ENCODE data around the gene UEVLD. TPM values are rescaled to one million over a fixed set of nuclear protein-coding genes. Genes with fewer than 3 reads are reported as not detected.

The UEVLD gene
- total RNA-seq, 2 experiments from 2014 or later: 12.1 to 12.2 TPM

- ChIA-PET CTCF (interaction anchor here (0.9 to 1.7 kb wide), 6 partner anchors 10 to 238 kb away, joined by 3 to 13 read pairs (median 6); no protein-coding TSS in a partner anchor), POLR2A (interaction anchor here (0.6 to 0.7 kb wide), 2 partner anchors 142 to 252 kb away, joined by 3 to 4 read pairs; no protein-coding TSS in a partner anchor)
- peak overlapping the region; percentile 97 for H3K4me3 Mint-ChIP-seq
- peak overlapping the region; percentile 99 for H3K27ac Mint-ChIP-seq
- DNase-seq: no peak
- H3K4me1 Mint-ChIP-seq: peaks cover 42% of the 10 kb centered on the region
- no peaks in the 10 kb centered on the region for H3K9me3 Mint-ChIP-seq
- H3K27me3 Mint-ChIP-seq: no peaks in the 10 kb centered on the region
- H3K36me3 Mint-ChIP-seq (ENCODE audit: low read depth): peaks cover 26% of the 10 kb centered on the region
Observed at GRCh38 chr11:18526130-18526520, 62.4 kb downstream of the UEVLD start.

GRCh38 chr11:18524248-18524647 is 64.3 kb downstream of the UEVLD start:
- ChIA-PET CTCF (no interaction called here), POLR2A (no interaction called here)
- H3K27me3 Mint-ChIP-seq: no peaks in the 10 kb centered on the region
- H3K9me3 Mint-ChIP-seq: no peaks in the 10 kb centered on the region
- no peak overlapping the region for H3K27ac Mint-ChIP-seq
- H3K36me3 Mint-ChIP-seq (ENCODE audit: low read depth): peaks cover 26% of the 10 kb centered on the region
- DNase-seq: no peak
- no peak overlapping the region for H3K4me3 Mint-ChIP-seq
- H3K4me1 Mint-ChIP-seq: peaks cover 40% of the 10 kb centered on the region

GRCh38 chr11:18523084-18523483 is 65.5 kb downstream of the UEVLD start:
- ChIA-PET POLR2A (no interaction called here), CTCF (interaction anchor here (0.8 to 1.0 kb wide), 3 partner anchors 10 to 408 kb away, joined by 3 to 4 read pairs (median 3); no protein-coding TSS in a partner anchor)
- Mint-ChIP-seq H3K36me3 (ENCODE audit: low read depth) (peaks cover 22% of the 10 kb centered on the region), H3K4me1 (peaks cover 33% of the 10 kb centered on the region), H3K27ac (no peak overlapping the region), H3K9me3 (no peaks in the 10 kb centered on the region), H3K27me3 (no peaks in the 10 kb centered on the region), H3K4me3 (no peak overlapping the region)
- no peak for DNase-seq

DNA sequence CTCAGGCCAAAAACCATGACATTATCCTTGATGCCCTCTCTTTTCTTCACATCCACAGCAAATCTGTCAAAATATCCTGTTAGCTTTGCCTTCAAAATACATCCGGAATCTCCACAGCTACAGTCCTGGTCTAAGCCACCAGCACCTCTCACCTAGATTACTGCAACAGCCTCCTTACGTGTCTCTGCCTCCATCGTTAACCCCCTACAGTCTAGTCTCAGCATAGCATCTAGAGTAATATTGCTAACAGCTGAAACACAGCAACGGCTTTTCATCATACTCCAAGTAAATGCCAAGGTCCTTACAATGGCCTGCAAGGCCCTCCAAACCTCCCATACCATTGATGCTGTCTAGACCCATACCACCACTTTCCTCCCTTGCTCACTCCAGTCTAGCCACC is 66.1 kb downstream of the UEVLD start:
- H3K36me3 Mint-ChIP-seq (ENCODE audit: low read depth): peaks cover 22% of the 10 kb centered on the region
- peaks cover 28% of the 10 kb centered on the region for H3K4me1 Mint-ChIP-seq
- no peaks in the 10 kb centered on the region for H3K9me3 Mint-ChIP-seq

GRCh38 chr11:18521122-18521521 is 67.4 kb downstream of the UEVLD start:
- ChIA-PET POLR2A (no interaction called here), CTCF (interaction anchor here (0.6 kb wide), 1 partner anchor 36 kb away, joined by 4 read pairs; no protein-coding TSS in a partner anchor)
- H3K27me3 Mint-ChIP-seq: no peaks in the 10 kb centered on the region
- no peaks in the 10 kb centered on the region for H3K9me3 Mint-ChIP-seq
- peaks cover 22% of the 10 kb centered on the region for H3K36me3 Mint-ChIP-seq (ENCODE audit: low read depth)
- no peak for DNase-seq
- peaks cover 24% of the 10 kb centered on the region for H3K4me1 Mint-ChIP-seq
- H3K4me3 Mint-ChIP-seq: no peak overlapping the region
- H3K27ac Mint-ChIP-seq: no peak overlapping the region

More for the DNA sequence above, 66.1 kb downstream of the UEVLD start:
- ChIA-PET POLR2A (no interaction called here), CTCF (interaction anchor here (0.8 to 1.0 kb wide), 2 partner anchors 14 to 407 kb away, joined by 3 to 4 read pairs; no protein-coding TSS in a partner anchor)
- DNase-seq: no peak
- Mint-ChIP-seq H3K27ac (no peak overlapping the region), H3K27me3 (no peaks in the 10 kb centered on the region), H3K4me3 (no peak overlapping the region)

- CTCF ChIA-PET: no interaction called here
Observed at GRCh38 chr11:18502352-18502751, 86.2 kb downstream of the UEVLD start.

GRCh38 chr11:18501629-18502028 is 86.9 kb downstream of the UEVLD start:
- Mint-ChIP-seq H3K36me3 (ENCODE audit: low read depth) (peaks cover 52% of the 10 kb centered on the region), H3K9me3 (no peaks in the 10 kb centered on the region), H3K27ac (no peak overlapping the region), H3K27me3 (no peaks in the 10 kb centered on the region), H3K4me1 (peaks cover 2% of the 10 kb centered on the region), H3K4me3 (no peak overlapping the region)
- ChIA-PET CTCF (no interaction called here), POLR2A (no interaction called here)
- no peak for DNase-seq

More at GRCh38 chr11:18502352-18502751, 86.2 kb downstream of the UEVLD start:
- DNase-seq: no peak
- Mint-ChIP-seq H3K27ac (no peak overlapping the region), H3K36me3 (ENCODE audit: low read depth) (peaks cover 58% of the 10 kb centered on the region), H3K27me3 (no peaks in the 10 kb centered on the region), H3K4me1 (peaks cover 2% of the 10 kb centered on the region), H3K4me3 (no peak overlapping the region), H3K9me3 (no peaks in the 10 kb centered on the region)
- POLR2A ChIA-PET: no interaction called here

- no peak for DNase-seq
- peaks cover 2% of the 10 kb centered on the region for H3K4me1 Mint-ChIP-seq
- peaks cover 55% of the 10 kb centered on the region for H3K36me3 Mint-ChIP-seq (ENCODE audit: low read depth)
- no peaks in the 10 kb centered on the region for H3K9me3 Mint-ChIP-seq
- no peak overlapping the region for H3K27ac Mint-ChIP-seq
- H3K27me3 Mint-ChIP-seq: no peaks in the 10 kb centered on the region
- H3K4me3 Mint-ChIP-seq: no peak overlapping the region
- POLR2A ChIA-PET: no interaction called here
- CTCF ChIA-PET: no interaction called here
Observed at GRCh38 chr11:18498039-18498438, 90.5 kb downstream of the UEVLD start.

DNA sequence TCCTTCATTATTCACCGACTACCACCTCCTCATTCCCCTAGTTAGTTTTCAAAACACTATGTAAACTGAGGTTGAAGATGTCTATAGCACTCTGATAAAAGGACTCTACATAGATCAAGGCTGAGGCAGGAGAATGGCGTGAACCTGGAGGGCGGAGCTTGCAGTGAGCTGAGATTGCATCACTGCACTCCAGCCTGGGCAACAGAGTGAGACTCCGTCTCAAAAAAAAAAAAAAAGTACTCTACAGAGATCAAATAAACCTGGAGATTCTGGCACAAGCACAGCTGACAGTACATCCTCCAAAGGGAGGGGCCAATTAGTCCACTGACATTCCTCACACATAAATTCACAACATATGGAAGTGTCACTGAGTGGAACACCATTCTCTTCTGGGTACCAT is 92.8 kb downstream of the UEVLD start:
- Mint-ChIP-seq H3K9me3 (no peaks in the 10 kb centered on the region), H3K36me3 (ENCODE audit: low read depth) (peaks cover 34% of the 10 kb centered on the region), H3K27ac (no peak overlapping the region), H3K4me3 (no peak overlapping the region), H3K27me3 (no peaks in the 10 kb centered on the region), H3K4me1 (no peaks in the 10 kb centered on the region)
- ChIA-PET CTCF (no interaction called here), POLR2A (no interaction called here)
- no peak for DNase-seq

- Mint-ChIP-seq H3K36me3 (ENCODE audit: low read depth) (peaks cover 34% of the 10 kb centered on the region), H3K4me3 (no peak overlapping the region), H3K4me1 (no peaks in the 10 kb centered on the region), H3K27me3 (no peaks in the 10 kb centered on the region), H3K9me3 (no peaks in the 10 kb centered on the region), H3K27ac (no peak overlapping the region)
- CTCF ChIA-PET: no interaction called here
- DNase-seq: no peak
- POLR2A ChIA-PET: no interaction called here
Observed at GRCh38 chr11:18495271-18495670, 93.3 kb downstream of the UEVLD start.

- DNase-seq: no peak
- Mint-ChIP-seq H3K4me1 (no peaks in the 10 kb centered on the region), H3K36me3 (ENCODE audit: low read depth) (peaks cover 28% of the 10 kb centered on the region), H3K4me3 (no peak overlapping the region), H3K27ac (no peak overlapping the region), H3K9me3 (no peaks in the 10 kb centered on the region), H3K27me3 (no peaks in the 10 kb centered on the region)
- ChIA-PET POLR2A (no interaction called here), CTCF (no interaction called here)
Observed at GRCh38 chr11:18493310-18493709, 95.2 kb downstream of the UEVLD start.

DNA sequence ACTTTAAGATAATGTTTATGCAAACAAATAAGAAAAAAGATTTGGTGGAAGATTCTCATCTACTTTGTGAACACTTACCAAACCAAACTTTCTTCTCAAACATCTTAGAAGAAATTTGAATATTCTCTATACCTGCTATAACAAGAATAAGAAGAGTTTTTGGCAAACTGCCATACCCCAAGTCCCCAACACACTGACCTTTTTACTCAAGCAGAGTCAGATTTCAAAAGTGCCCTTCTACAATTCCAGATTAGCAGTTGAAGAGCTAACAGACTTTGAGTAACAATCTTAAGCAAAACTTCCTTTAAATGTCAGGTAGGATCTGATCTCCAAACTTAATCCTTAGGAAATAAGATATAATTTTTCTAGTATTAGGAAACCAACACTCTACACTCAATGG is 95.6 kb downstream of the UEVLD start:
- H3K4me3 Mint-ChIP-seq: no peak overlapping the region
- POLR2A ChIA-PET: no interaction called here
- no peaks in the 10 kb centered on the region for H3K9me3 Mint-ChIP-seq
- DNase-seq: no peak
- H3K36me3 Mint-ChIP-seq (ENCODE audit: low read depth): peaks cover 28% of the 10 kb centered on the region
- no peaks in the 10 kb centered on the region for H3K27me3 Mint-ChIP-seq
- no peaks in the 10 kb centered on the region for H3K4me1 Mint-ChIP-seq
- CTCF ChIA-PET: no interaction called here
- H3K27ac Mint-ChIP-seq: no peak overlapping the region

DNA sequence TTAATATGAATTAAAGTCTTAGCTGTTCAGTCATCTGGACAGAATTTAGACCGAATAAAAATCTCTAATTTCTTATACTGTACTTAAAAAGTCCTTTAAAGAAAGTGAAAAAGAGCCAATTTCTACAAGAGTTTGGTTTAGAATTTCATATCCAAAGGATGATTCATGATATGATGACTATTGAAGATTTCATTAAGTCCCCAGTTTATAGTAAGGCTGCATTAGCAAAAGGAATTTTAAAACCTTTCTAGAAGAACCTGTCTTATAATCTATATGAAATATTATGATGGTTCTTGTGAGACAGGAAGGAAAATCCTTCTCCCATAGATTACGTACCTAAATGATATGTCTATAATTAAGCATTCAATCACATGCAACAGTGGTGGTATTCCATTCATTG is 96.6 kb downstream of the UEVLD start:
- Mint-ChIP-seq H3K4me3 (no peak overlapping the region), H3K36me3 (ENCODE audit: low read depth) (peaks cover 30% of the 10 kb centered on the region), H3K27ac (no peak overlapping the region), H3K27me3 (no peaks in the 10 kb centered on the region), H3K4me1 (no peaks in the 10 kb centered on the region), H3K9me3 (no peaks in the 10 kb centered on the region)
- DNase-seq: no peak
- ChIA-PET POLR2A (no interaction called here), CTCF (no interaction called here)

- H3K27ac Mint-ChIP-seq: no peak overlapping the region
- no peaks in the 10 kb centered on the region for H3K27me3 Mint-ChIP-seq
- peaks cover 30% of the 10 kb centered on the region for H3K36me3 Mint-ChIP-seq (ENCODE audit: low read depth)
- no peak overlapping the region for H3K4me3 Mint-ChIP-seq
- no peaks in the 10 kb centered on the region for H3K4me1 Mint-ChIP-seq
- no peak for DNase-seq
- ChIA-PET CTCF (interaction anchor here (0.7 kb wide), 1 partner anchor 12 kb away, joined by 3 read pairs; no protein-coding TSS in a partner anchor), POLR2A (no interaction called here)
- no peaks in the 10 kb centered on the region for H3K9me3 Mint-ChIP-seq
Observed at GRCh38 chr11:18490736-18491485, 97.6 kb downstream of the UEVLD start.
